H1 (cell line): ENCODE data around the gene KRTAP1-5. TPM values are rescaled to one million over a fixed set of nuclear protein-coding genes. Genes with fewer than 3 reads are reported as not detected.

ENCODE experiments used
- HDAC2 ChIP-seq, 2 experiments: fragments of 300-600 bp in 1 of 2; sonication (generic) in 1 of 2; IDR thresholded peaks; 2 replicates each; pipeline ENCODE4 v1.6.1; 2011 to 2012; ENCODE audit warnings: low read depth in 2 of 2, low read length in 2 of 2, mild to moderate bottlenecking in 2 of 2, moderate library complexity in 2 of 2, borderline replicate concordance in 1 of 2, inconsistent platforms in 1 of 2
- POU5F1 ChIP-seq: IDR thresholded peaks from 2 replicates; pipeline ENCODE4 v1.6.1; 2011; ENCODE audit warnings: low read depth, mild to moderate bottlenecking, low read length, moderate library complexity
- SIX5 ChIP-seq: IDR thresholded peaks from 2 replicates; pipeline ENCODE4 v1.6.1; 2011; ENCODE audit warnings: mild to moderate bottlenecking, low read depth, low read length
- polyA plus RNA-seq, 7 experiments: library from polyadenylated mRNA; depleted of rRNA in 3 of 7; stranded (reverse) in 5 of 7; unstranded in 2 of 7; fragments of >200 nt in 5 of 7; fragments of 200-250 nt in 2 of 7; gene quantifications; 1 replicate in 5 of 7; 2 replicates in 1 of 7; 4 replicates in 1 of 7; pipeline versions ENCODE4 v1.2.1 to v1.2.3, GENCODE V29; 2011 to 2013; ENCODE audit warnings: missing spikeins in 2 of 7, mixed read lengths in 2 of 7
- total RNA-seq: library from RNA; stranded (reverse); fragmentation: NEBNext Ultra II Directional; extraction: Animal tissue kit (Norgen Biotek cat#: 25700); gene quantifications from 2 replicates; pipeline ENCODE4 v1.2.1, GENCODE V29; 2021
- TF ChIP-seq, protein P1 (sequence below), 3 experiments: IDR thresholded peaks; 1 replicate in 2 of 3; 2 replicates in 1 of 3; pipeline versions ENCODE4 v1.5.1 to v1.6.1; 2011; ENCODE audit warnings: low read length in 3 of 3, mild to moderate bottlenecking in 3 of 3, inconsistent platforms in 2 of 3, low read depth in 1 of 3, moderate library complexity in 1 of 3; ENCODE audit not compliant: insufficient read depth in 1 of 3; ENCODE audit errors: control extremely low read depth in 1 of 3

Gene KRTAP1-5
- total and polyA plus RNA-seq, 2 of the 8 experiments (the other 6 are each of a cell fraction or from before 2014, with no cell fraction given), result not detected

DNA sequence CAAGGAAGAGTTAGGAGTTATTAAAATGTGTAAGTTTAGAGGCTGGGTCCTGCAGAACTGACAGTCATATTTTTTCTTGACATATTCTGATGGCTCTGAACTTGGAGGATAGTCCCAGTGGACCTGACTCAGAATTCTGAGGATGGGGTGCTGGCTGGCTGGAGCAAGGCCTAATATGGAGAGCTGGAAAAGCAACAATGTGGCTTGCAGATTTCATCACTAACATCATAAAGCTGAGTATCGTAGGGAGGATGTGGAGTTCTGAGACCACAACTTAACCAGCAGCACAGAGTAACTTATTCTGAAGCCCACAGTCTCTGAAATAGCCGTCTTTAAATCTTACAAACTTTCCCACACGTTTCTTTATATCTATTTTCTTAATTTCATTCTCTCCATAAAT is 2.3 kb downstream of the KRTAP1-5 start (continued):
- TF ChIP-seq, protein P1, sequence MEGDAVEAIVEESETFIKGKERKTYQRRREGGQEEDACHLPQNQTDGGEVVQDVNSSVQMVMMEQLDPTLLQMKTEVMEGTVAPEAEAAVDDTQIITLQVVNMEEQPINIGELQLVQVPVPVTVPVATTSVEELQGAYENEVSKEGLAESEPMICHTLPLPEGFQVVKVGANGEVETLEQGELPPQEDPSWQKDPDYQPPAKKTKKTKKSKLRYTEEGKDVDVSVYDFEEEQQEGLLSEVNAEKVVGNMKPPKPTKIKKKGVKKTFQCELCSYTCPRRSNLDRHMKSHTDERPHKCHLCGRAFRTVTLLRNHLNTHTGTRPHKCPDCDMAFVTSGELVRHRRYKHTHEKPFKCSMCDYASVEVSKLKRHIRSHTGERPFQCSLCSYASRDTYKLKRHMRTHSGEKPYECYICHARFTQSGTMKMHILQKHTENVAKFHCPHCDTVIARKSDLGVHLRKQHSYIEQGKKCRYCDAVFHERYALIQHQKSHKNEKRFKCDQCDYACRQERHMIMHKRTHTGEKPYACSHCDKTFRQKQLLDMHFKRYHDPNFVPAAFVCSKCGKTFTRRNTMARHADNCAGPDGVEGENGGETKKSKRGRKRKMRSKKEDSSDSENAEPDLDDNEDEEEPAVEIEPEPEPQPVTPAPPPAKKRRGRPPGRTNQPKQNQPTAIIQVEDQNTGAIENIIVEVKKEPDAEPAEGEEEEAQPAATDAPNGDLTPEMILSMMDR (IDR thresholded peaks at IDR 0.05; ENCODE audit: control extremely low read depth in 1 of 3, insufficient read depth in 1 of 3, low read depth in 1 of 3, low read length in 3 of 3), result no peak
- TF ChIP-seq HDAC2 (IDR thresholded peaks at IDR 0.05; ENCODE audit: borderline replicate concordance in 1 of 2, low read depth in 2 of 2, low read length in 2 of 2) (no peak), POU5F1 (no peak), SIX5 (no peak)
